Measurements from ENCODE around the gene LRRN4CL.
"Not testable (repeated sequence)": the region's sequence is repeated elsewhere in the genome, so short reads cannot be mapped to it uniquely, and the experiment has no call there.

Gene LRRN4CL

DNA sequence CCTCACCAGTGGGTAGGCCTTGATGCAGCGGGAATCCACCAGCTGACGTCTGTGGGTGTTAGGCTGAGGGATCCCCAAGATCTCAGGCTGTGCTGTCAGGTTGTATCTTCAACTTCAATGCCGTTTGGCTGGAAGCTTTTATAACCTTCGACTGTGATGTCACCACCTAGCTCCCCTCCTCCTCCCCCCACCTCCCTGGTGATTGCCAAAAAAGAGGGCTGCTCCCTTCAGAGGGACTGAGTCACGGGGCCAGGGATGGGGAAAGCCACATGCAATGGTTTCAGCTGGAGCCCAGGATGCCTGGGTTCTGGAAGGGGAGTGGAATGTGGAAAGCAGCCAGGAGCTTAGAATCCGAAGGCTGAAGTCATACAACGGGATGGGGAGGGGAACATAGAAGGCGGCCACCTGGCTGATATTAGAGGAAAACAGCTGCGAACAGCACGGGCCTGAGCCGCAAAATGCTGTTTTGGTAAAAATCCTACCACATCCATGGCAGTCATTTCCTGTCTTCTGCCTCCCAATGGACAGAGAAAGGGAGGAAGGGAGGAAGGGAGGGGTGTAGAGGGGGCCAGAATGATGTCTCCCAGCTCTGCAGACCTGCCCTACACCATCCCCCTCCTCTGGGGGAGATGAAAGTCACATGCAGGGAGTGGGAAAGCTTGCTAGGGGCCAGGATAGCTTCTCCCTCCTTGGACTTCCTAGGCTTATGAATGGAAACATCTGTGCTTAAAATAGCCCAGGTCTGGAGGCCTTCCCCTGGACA lies at the start of gene LRRN4CL:
TSS of gene LRRN4CL (minus strand) at position 110 of the 763 bp plus-strand sequence. CDS start 1,022 bp downstream, outside the sequence.
- TF ChIP-seq, protein P1, sequence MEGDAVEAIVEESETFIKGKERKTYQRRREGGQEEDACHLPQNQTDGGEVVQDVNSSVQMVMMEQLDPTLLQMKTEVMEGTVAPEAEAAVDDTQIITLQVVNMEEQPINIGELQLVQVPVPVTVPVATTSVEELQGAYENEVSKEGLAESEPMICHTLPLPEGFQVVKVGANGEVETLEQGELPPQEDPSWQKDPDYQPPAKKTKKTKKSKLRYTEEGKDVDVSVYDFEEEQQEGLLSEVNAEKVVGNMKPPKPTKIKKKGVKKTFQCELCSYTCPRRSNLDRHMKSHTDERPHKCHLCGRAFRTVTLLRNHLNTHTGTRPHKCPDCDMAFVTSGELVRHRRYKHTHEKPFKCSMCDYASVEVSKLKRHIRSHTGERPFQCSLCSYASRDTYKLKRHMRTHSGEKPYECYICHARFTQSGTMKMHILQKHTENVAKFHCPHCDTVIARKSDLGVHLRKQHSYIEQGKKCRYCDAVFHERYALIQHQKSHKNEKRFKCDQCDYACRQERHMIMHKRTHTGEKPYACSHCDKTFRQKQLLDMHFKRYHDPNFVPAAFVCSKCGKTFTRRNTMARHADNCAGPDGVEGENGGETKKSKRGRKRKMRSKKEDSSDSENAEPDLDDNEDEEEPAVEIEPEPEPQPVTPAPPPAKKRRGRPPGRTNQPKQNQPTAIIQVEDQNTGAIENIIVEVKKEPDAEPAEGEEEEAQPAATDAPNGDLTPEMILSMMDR (IDR thresholded peaks at IDR 0.05; ENCODE audit: low read depth, low read length), result no peak
- peak; percentile 95 for DNase-seq (ENCODE audit: extremely low read depth, low read depth)

DNA sequence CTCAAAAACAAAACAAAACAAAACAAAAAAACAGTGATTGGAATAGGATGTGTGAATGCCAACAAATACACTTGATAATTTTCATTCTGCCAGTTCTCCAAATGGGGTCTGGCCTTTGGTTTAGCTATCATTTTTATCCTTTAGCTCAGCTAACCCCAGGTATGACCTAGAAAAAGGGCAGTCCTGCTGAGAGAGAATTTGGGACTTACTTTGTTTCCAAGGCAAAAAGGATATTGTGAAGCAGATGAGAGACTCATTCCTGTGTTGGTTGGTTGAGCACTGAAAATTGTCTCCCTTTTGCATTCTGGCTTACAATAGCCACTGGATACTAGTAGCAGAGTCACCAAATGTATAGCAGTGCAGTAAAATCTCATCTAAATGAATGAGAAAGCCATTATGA lies 47.9 kb upstream of the LRRN4CL start:
- no peak for DNase-seq (ENCODE audit: extremely low read depth, low read depth)
- TF ChIP-seq, protein P1 (IDR thresholded peaks at IDR 0.05; ENCODE audit: low read depth, low read length), result no peak

DNA sequence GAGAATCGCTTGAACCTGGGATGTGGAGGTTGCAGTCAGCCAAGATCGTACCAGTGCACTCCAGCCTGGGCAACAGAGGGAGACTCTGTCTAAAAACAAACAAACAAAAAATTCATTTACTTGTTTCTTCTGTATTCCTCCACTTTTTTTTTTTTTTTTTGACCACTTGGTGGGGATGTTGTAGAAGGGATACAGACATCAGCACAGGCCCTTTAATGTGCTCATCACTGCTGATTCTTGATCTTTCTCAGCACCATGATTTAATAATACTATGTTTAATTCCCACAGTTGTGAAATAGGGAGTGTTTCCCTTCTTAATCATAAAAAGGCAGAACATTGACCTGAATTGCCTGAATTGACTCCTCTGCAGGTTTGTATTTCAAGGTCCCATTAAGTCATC lies 43.5 kb upstream of the LRRN4CL start:
- DNase-seq (ENCODE audit: extremely low read depth, low read depth), result no peak
- TF ChIP-seq, protein P1 (IDR thresholded peaks at IDR 0.05; ENCODE audit: low read depth, low read length), result no peak; the same call in none of the 2 replicates

DNA sequence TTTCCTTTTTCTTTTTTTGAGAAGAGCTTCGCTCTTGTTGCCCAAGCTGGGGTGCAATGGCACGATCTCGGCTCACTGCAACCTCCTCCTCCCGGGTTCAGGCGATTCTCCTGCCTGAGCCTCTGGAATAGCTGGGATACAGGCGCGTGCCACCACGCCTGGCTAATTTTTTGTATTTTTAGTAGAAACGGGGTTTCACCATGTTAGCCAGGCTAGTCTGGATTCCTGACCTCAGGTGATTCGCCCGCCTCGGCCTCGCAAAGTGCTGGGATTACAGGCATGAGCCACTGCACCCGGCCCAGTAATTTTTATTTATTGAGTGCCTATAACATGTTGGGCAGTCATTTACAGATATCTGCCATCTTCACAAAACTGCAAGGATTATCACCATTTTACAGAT lies 40.7 kb upstream of the LRRN4CL start:
- not testable (repeated sequence) for DNase-seq (ENCODE audit: extremely low read depth, low read depth)

DNA sequence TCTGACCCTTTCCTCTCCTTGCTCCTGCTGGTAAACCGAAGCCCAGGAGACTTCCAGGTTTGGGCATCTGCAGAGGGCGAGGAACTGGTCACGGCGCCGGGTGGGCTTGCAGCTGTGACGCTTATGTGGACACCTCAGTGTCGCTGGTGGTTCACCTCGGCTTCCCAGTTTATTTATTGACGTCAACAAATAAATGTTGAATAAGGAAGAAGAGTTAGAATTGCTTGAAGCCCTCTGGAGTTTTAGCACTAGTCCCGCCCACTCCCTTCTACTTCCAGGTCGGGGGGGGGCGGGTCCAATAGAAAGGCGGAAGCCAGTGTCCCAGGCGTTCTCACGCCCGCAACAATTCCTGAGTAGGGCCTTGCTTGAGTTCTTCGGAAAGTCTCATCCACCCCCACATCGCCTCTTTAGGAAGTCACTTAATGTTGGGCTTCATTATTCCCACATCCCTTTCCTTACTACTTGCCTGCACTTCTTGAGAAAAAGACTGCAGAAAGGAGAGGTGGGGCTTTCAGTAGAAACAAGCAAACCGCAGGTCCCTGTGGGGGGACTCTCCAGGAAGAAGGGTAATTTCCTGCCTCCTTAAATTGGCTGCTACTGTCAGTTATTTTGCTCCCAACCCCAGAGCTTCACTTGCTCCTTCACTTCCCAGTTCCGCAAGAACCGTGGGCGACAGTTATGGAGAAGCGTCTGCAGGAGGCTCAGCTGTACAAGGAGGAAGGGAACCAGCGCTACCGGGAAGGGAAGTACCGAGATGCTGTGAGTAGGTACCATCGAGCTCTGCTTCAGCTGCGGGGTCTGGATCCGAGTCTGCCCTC lies 39.0 kb upstream of the LRRN4CL start, which contains the start of gene TTC9C:
TSS of gene TTC9C (plus strand) at position 316 of the 818 bp plus-strand sequence. CDS start at position 679, 363 bp downstream.
- TF ChIP-seq, protein P1 (IDR thresholded peaks at IDR 0.05; ENCODE audit: low read depth, low read length), result no peak
- peak; percentile 59 for DNase-seq (ENCODE audit: extremely low read depth, low read depth)

DNA sequence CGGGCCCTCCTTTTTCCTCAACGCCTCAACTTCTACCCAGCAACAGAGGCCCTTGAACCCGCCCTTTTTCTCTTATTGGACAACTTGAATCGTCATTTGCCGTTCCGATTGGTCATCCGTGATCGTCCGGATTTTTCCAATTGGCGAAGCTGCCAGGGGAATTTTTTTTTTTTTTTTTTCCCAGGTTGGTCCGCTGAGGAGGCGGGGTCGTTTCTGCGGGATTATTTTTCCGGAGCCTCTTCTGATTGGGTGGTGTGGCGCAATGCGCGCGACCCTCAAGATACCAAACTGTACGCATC lies 38.5 kb upstream of the LRRN4CL start:
- DNase-seq (ENCODE audit: extremely low read depth, low read depth), result peak; percentile 93
- TF ChIP-seq, protein P1 (IDR thresholded peaks at IDR 0.05; ENCODE audit: low read depth, low read length), result no peak

DNA sequence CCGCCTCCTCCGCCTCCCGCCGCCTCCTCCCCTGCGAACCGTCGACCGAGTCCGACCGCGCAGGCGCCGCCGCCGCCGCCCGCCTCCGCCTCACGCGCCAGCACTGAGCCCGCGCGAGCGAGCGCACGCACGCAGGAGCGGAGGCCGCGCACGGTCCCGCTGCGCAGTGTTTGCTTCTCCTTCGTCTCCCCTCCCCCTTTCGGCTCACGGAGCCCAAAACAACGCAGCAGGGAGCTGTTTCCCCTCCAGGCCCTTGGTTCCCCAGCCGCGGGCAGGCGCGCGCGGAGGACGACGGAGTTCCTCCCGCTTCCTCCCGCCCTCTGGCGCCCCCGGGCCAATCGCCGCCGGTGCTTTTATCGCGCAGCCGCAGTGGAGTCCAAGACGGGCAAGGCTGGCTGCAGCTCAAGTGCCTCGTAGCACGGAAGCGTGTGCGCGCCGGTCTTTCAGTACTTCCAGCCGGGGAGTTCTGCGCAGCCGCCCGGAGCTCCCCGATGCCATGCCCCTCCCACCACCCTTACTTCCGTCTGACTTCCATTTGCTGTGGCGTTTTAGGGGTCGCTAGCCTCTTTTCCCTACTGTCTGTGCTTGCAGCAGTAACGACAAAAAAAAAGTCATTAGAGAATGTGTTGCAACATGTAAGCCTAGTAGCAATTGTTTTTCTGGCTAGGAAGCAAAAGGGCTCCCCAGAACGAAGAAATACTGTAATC lies 38.0 kb upstream of the LRRN4CL start, which contains the start of gene HNRNPUL2:
TSS of gene HNRNPUL2 (minus strand) at position 293 of the 707 bp plus-strand sequence. CDS start 301 bp downstream, outside the sequence.
- DNase-seq (ENCODE audit: extremely low read depth, low read depth), result peak; percentile 99

More for the DNA sequence above, 38.0 kb upstream of the LRRN4CL start, which contains the start of gene HNRNPUL2:
- TF ChIP-seq, protein P1 (IDR thresholded peaks at IDR 0.05; ENCODE audit: low read depth, low read length), result no peak; the same call in 1 of the 2 replicates

Data from AG09319 (cell line).